ENCODE results near the gene PRCC.

Gene PRCC

DNA sequence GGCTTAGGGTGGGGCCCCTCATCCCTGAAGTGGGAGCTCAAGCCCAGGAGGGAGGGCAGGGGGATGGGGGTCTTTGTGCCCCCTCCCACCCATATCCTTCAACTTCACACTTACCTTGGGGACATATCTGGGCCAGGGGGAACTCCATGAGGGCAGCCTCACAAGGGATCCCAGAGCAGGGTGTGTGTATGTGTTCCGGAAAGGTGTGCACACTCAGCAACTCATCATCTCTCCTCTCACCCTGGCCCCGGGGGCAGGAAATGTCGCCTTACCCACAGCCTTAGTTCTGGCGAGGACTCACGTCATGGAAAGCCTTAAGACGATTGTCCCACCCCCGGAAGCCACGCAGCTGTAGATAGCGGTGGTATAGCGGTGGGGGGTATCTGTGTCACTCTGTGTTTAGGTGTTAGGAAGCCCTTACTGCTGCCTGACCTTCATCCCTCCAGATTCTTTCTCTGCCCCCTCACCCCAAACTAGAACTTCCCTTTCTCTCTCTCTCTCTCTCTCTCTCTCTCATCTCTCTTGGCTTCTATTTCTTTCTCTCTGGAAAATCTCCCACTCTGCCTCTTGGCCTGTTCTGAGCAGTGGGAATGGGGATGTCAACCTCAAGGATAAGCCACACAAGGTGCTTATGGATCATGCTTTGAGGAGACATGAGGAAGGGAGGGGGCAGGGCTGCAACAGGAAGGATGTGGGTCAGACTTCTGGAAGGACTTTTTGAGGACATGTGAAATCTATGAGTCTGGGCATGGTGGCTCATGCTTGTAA, 49.4 kb downstream of the PRCC start, which contains the start of gene SH2D2A:
Gene SH2D2A, minus strand, starts transcription at position 288 of the 768 bp plus-strand sequence. Its CDS starts 140 bp downstream, at position 148.
- DNase-seq: peak; percentile 97

DNA sequence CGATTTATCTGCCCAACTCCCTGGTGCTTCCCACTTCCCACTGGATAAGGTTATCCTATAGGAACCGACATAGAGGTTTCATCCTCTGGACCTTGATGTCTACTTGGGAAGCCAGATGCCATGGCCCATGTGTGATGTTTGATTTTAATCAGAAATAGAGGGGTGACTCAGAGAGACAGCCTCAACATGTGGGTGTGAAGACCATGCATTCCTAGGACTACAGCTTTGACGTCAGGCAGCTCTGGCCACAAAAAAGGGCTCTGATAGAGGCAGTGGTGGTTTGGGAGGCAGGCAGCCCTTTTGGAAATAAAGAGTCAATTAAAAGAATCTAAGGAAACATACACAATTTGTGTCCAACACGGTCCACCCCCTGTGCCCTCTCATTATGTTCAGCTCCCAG, 54.5 kb downstream of the PRCC start:
- no peak for DNase-seq

DNA sequence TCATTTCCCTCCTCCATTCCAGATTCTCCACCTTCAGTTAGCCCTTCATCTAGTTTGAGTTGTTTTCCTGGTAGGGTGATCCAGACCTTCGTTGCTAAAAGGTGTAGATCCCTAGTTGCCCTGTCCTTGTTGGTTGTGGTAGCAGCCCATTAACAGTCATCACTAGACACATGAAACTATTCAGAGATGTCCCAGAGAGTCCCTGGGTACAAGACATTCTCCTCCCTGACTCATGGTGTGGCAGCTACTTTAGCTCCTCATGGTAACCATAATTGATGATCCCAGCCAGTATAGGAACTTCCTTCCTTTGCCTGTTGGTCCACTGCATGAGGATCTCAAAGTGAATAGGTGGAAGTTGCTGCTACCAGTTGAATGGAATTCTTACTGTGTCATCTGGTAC, 55.3 kb downstream of the PRCC start:
- DNase-seq: no peak

DNA sequence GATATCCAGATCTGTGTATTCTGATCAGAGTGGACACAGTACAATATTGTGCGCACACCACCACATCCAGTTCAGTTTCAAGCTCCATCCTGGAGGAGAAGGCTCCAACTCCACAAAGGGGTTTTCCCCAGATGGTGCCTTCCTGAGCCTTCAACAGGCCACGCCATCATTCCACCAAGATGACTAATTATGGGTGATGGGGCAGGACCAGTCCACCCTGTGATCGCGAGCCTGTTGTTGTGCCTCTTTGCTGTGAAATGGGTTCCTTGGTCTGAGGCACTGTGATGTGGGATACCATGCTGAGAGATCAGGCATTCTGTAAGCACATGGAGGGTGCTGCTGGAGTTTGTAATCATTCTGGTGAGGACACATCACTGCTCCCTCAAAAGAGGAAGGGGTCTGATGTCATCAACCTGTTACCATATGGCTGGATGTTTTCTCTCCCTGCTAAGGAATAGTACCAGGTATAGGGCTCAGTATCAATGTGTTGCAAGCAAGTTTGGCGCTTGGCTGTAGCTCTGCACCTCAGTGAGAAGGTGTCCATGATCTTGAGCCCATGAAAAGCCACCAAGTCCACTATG, 56.0 kb downstream of the PRCC start:
- no peak for DNase-seq

DNA sequence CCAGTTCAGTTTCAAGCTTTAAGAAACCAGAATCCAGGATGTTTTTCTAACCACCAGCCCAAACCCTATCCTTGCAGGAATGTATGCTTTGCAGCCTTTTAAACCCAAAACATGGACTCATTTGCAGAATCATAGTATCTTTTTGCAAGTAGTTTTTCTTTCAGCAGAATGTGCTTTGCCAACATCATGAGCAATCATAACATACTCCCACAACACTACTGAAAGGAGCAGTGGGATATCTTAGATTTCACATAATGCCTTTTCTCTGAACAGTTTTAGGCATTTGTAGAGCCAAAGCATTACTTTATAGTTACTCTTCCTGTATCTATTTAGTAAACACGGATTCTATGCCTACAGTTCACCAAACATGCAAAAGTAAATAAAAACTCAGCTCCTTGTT, 59.3 kb downstream of the PRCC start:
- DNase-seq: no peak

DNA sequence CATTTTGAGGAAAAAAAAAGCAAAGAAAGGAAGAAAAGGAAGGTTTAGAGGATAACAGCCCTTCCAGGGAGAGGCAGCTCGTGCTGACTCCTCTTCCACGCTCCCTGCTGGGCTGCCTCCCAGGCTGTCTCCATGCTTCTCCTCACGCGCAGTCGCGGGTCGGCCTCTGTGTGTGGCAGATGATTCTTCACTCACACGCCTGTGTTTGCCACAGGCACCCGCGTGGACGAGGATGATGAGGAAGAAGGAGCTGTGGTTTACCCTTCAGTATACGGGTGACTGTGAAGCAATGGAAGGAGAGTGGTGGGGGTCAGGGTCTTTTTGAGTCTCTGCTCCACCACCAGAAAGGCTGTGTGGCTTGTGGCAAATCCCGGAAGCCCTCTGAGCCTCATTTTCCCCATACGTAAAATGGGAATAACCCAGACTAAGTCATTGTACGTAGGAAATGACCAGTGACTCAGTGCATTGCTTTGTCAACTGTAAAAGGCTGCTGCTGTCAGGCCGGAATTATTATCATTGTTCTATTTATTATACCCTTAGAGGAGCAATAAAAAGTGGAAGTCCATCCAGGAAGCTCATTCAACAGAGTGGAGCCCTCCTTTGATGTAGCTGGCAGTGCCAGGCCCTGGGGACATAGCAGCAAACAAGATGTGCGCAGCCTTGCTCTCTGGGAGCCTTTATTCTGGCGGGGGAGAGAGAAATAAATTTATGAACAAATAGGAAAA, 61.2 kb downstream of the PRCC start:
- DNase-seq: no peak

DNA sequence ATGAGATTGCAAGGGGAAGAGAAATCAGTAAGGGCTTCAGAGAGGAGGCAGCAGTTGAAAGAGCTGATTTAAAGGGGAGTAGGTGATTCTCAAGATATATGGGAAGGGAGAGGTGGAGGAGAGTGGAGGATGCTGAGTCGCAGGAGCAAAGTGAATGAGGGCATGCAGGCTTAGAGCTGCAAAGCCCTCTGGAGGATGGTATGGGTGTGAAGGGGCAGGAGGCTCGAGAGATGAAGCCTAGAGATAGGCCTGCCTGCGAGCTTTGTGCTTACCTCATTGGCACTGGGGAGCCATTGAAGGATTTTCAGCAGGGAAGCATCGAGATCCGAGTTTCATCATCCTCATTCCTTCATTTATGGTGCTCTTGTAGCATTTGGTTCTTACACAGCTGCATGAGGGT, 65.1 kb downstream of the PRCC start:
- no peak for DNase-seq

DNA sequence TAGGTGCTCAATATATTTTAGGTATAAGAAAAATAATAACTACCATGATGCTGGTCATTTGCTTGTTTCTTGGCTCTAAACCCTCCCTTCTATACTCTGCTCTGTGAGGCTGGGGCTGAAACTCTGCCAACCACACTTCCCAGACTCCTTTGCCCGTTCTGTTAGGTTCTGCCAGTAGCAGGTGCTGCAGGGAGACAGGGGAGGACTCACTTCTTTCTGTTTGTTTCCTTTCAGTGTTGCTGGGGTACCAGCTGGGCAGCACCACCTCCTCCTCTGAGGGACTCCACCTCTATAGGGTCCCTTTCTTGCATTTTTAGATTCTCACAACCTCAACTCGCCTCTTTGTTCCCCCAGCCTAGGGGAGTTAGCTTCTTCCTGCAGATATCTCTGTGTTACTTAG, 66.3 kb downstream of the PRCC start:
- no peak for DNase-seq

DNA sequence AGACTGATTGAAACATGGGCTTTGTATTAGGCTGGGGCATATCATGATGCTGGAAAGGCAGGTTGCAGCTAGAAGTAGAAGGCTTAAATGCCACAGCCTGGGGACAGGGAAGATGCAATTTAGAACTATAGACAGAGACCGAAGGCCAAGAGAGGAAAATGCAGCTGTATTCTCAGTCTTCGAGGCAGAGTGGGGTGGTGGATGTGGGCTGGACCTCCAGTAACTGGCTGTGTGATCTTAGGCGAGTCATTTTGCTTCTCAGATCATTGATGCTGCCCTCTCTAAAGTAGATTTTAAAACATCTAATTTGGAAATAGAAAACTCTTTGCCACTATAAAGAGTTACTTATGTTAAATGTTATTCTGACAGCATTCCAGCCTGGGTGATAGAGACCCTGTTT, 67.0 kb downstream of the PRCC start:
- no peak for DNase-seq

DNA sequence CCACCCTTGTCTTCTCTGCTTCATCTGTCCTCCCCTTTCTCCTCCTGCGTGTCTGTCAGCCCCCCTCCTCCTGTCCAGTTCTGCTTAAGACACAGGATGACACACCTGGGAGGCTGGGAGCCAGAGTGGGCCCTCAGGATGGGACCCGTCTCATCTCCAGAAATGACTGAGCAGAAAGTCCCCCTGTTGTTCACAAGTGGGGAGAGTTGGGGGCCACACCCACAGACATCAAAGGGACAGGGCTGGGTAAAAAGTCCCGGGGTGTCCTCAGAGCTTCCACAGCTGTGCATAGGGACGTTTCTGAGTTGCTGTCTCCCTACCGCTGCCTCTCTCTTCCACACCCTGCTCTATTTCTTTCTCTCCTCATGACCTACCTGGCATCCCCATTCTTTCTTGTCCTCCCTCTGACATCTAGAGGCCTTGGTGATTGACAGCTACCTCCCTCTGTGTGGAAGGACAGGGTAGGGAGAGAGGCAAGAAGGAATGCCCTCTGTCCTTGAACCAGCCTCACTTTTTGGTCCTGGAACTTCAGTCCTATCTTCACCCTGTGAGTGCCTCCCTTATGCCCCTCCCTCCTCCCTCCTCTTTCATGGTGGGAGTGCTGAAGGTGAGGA, 68.8 kb downstream of the PRCC start:
- DNase-seq: peak; percentile 52

DNA sequence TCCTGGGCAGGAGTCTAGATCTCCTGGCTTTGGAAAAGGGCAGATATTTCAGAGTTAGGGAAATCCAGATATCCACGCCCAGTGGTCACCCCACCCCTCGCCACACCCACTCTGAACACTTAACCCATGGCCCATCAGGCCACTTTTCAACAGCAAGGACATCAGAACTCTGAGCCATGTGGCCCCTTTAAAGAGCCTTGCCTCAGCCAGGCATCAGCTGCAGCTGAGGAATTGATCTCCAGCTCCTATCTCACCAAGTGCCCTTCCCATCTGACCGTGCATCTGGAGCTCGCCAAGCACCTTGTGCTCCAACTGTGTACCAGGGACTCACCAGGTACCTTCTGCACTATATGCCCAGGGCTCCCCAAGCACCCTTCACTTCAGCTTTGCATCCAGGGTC, 69.6 kb downstream of the PRCC start:
- no peak for DNase-seq

DNA sequence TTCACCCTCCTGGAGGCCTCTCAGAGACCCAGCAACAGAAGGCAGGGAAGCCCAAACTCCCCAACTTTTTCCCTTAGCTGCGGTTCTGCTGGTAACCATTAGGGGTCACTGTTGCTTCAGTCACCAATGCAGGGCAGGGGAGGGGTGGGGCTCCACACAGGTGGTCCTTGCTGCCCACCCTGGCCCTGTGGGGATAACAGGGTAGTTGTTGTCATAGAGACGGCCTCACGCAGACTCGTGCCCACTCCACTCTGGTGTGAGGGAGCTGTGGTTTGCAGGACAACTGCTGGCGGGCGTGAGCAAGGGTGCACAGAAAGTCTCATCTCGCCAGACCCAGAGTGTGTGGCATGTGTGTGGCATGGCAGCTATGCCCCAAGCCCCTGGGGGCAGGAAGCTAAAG, 71.6 kb downstream of the PRCC start:
- DNase-seq: peak; percentile 65

DNA sequence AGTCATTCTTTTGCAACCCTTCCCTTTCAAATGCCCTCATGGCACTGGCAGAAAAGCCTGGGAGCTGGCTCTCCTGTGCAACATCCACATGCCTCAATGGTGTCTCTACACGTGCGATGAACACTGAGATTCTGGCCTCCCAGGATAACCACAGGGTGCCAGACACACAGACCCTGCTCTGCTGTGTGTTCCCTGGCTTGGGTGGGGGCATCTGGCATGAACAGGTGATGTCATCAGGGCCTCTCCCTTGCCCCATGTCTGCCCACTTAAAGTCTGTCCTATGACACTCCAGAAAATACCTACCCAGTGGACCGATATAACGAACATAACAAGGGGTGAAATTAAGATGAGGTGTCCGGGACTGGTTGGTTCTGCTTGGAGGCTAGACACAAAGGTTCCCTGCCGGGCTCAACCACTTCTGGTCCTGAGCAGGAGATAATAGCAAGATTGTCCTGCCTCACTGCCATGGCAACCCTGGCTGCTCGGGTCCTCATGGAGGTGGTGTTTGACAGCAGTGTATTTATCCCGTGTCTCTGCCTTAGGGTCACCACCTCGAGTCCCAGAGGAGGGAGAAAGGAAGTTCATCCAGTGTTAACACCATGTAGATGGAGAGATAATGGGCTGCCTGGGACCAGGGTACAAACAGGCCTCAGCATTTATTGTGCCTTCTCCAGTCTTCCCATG, 72.2 kb downstream of the PRCC start:
- no peak for DNase-seq

DNA sequence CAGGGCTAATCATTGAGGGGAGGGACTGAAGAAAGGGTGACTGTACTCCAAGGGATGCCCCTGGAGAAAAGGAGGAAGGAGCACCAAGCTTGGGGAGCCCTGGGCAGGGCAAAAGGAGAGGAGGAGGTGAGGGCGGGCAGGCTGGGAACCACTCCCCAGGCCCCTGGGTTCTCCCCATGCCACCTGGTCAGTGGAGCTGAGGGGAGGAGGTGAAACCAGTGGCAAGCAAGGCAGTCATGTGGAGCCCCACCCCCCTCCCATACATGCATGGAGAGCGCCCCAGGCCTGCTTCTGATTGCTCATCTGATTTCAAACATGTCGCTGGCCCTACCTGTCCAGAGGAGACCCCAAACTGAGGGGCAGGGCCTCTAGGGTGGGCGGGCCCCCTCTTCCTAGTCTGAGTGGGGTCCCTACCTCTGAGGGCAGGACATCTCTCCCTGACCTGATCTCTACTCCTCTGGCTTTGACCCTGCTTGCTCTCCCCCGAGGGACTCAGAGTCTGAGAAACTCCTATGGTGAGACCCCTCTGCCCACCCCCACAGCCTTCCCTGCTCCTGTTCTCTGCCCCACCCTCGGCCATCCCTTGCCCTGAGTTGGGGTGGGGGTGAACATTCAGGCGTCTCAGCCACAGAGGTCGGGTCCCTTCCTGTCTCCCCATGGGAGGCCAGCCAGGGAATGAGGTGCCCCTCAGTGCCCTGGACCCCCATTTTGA, 73.0 kb downstream of the PRCC start:
- no peak for DNase-seq

DNA sequence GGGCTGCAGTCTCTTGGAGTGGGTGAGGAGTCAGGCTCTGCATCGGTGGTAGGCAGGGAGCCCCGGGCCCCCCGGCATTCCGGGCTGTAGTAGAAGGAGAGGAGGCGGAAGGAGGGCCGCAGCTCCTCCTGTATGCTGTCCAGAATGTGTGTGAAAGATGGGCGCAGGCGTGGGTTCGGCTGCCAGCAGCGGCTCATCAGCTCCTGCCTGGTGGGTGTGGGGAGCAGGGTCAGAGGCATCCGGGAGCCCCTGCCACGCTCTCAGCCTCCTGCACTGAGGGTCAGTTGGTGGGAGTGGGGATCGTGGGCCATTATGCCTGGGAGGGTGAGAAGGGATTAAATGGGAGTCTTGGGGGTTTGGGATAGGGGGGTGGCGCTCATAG, 73.6 kb downstream of the PRCC start:
- DNase-seq: no peak

DNA sequence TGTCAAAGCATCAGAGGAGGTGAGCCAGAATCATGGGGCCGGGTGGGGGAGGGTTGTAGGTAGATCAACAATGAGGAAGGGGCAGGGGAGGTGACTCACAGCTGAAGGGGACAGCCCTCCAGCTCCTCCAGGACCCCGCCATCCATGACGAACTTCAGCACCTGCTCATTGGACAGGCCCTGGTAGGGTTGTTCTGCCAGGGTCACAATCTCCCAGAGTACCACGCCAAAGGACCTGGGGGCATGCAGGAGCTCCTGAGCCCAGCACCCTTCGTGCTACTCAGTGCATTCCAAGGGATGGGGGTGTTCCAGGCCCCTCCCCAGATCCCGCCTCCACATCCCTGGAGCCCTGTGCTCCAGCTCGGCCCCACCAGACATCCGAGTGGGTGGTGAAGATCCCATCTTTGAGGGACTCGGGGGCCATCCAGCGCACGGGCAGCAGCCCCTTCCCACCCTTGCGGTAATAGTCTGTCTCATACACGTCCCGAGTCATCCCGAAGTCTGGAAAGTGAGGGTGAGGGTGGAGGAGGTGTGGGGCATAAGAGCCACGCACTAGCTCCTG, 74.0 kb downstream of the PRCC start:
- DNase-seq: no peak

DNA sequence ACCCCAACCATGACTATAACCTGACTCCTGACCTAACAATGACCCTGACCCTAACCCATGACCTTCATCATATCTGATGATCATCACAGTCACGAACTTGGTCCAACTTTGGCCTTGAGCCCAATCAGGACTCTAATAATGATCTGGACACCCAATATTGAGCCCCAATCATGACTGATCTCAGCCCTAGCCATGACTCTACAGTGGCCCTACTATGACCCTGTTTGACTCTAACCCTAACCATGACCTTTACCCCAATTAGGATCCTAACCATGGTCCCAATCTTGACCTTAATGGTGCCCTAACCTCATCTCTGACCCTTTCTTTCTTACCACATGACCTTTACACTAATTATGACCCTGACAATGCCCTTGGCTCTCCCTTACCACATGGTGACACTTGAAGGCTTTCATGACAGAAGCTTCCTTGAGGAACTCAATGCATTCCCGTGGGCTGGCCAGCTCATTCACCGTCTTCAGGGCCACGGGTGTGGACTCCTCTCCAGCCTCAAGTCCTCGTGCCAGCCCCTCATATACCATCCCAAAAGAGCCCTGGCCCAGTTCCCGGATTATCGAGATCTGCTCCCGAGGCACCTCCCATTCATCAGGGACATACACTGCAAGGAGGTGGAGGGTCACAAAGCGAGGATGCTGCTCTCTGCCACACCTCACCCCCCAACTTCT, 75.4 kb downstream of the PRCC start:
- no peak for DNase-seq

DNA sequence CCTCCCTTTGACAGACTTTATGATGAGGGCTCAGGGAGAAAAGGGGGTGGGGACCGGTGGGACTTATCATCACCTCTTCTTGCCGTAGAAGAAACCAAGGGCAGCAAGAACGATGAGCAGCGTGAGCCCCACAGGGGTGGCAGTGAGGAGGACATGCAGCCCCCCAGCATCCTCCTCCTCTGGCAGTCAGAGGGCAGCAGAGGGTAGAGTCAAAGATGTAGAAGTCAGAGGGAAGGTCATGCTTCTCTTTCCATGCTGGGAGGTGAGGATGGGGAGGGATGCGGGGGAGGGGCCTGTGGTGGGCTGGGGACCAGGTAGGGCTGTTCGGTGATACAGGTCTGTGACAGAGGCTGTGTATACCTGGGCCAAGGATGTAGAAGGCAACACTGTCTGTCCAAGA, 76.8 kb downstream of the PRCC start:
- DNase-seq: no peak

DNA sequence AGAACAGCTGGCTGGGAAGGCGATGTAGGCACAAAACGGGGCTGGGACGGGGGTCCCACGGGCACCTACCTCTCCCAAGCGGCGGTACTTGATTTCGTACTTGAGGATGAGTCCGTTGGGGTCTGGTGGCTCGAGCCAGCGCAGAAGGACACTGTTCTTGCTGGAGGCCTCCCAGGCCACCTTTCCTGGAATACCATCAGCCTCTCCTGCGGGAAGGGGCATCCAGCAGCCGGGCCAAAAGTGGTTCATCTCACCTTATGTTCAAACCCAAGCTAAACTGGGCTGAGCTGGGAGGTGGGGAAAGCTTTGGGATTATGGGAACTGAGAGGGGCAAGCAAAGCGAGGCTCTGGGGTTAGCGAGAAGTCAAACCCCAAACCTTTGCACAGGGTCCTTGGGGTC, 77.3 kb downstream of the PRCC start:
- DNase-seq: no peak

DNA sequence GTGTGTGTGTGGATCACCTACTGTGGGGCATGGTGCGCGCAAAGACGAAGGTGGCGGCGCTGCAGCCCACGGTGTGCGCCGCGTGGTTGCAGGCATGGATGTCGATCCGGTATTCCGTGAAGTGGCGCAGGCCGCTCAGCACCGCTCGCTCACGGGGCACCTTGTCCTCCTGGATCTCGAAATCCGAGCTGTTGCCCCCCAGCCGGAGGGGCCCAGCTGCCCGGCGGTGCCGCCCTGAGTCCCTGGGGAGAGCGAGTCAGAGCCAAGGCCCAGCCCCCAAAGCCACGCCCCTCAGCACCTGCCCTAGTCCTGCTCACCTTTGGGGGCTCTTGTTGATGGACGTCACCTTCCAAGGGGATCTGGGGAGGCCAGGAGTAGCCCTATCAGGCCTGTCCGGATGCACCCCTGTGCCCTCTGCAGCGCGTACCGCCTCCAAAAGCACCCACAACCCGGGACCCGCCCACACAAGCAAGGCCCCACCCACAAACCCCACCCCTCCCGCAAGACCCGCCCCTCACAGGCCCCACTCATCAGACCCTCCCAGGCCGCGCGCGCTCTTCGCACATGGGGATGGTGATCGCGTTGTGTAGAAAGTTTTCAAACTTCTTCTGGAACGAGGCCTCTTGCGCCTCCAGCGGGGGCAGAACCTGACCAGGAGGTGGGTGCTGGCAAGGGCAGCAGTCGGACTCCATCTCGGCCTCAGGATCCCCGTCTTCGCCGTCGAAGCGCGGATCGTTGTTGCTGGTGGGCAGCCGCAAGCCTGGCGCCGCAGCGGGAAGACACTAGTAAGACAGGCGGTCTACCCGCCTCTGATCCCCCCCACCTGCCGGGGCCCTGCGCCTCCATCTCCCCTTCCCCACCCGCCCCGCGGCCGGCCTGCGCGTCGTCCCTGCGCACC, 78.0 kb downstream of the PRCC start:
- peak; percentile 38 for DNase-seq

All from CD4-positive, alpha-beta T cell treated with Interleukin-21 for 1 hour (primary cell).